ENCODE results near the gene STAT5A. TPM values are rescaled to one million over a fixed set of nuclear protein-coding genes. Genes with fewer than 3 reads are reported as not detected.

Gene STAT5A
- polyA plus RNA-seq, 1 donor (not counting 4 experiments of a cell fraction or from before 2014, with no cell fraction given): 0.51 TPM

DNA sequence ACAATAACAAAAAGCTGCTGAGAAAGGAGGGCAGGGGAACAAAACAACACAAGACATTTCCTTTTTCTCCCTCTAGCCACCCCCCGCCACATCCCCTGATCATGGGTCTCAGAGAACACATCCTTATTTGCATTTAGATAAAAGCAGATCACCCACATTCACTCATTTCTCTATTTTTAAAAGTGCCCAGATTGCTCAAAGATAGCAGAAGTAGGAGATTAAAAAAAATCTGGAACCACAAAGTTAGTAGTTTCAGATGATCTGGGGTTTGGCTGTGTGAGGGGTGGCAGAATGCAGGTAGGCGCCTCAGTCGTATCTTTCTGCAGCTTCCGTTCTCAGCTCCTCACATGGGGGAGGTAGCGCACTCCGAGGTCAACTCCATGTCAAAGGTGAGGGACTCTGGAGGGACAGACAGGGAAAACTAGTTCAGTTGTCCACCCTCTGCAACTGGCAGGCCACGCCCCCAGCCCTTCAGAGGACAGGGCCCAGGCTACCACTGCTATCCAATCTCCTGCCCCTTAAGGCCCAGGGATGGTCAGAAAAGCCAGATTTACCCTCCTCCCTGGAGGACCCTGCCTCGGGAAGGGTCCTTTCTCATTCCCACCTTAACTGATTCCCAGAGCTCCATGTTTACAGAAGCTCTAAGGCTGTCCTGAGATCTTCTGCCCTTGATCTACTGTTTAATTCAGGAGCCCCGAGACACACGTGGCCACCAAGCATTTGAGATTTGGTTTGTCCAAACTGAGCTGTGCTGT lies 27.3 kb downstream of the STAT5A start:
- Histone ChIP-seq H3K9ac (ENCODE audit: control insufficient read depth, extremely low read depth, insufficient read depth, low read length) (no peak overlapping the region), H3K36me3 (ENCODE audit: control insufficient read depth in 2 of 2, extremely low read depth in 1 of 2, insufficient read depth in 2 of 2, low read length in 2 of 2) (peaks cover 27 to 36% of the 10 kb centered on the region in 2 experiments), H2AFZ (ENCODE audit: control insufficient read depth, low read length) (no peak overlapping the region), H3K79me2 (ENCODE audit: control insufficient read depth, insufficient read depth, low read length) (no peaks in the 10 kb centered on the region), H3K9me1 (ENCODE audit: control insufficient read depth, extremely low read depth, insufficient read depth, low read length) (peaks cover 2% of the 10 kb centered on the region), H3K4me1 (ENCODE audit: control insufficient read depth, extremely low read depth, insufficient read depth, low read length) (peaks cover 23% of the 10 kb centered on the region), H3K4me3 (ENCODE audit: control insufficient read depth in 2 of 3, extremely low read depth in 1 of 3, insufficient read depth in 2 of 3, low read depth in 1 of 3, low read length in 3 of 3) (no peak overlapping the region), H3K9me3 (ENCODE audit: control insufficient read depth, low read depth, low read length) (no peaks in the 10 kb centered on the region), H4K20me1 (ENCODE audit: control insufficient read depth, extremely low read depth, insufficient read depth, low read length) (peaks cover 2% of the 10 kb centered on the region), H3K27ac (ENCODE audit: control insufficient read depth, insufficient read depth, low read length) (no peak overlapping the region), H3K4me2 (ENCODE audit: control insufficient read depth, extremely low read depth, insufficient read depth, low read depth, low read length) (no peak overlapping the region), H3K27me3 (ENCODE audit: control insufficient read depth, extremely low read depth, insufficient read depth, low read length) (no peaks in the 10 kb centered on the region)
- dilution Hi-C loops (cut with MboI; ENCODE audit: extremely low pct_ligation_motif_present, low sequenced_read_pairs): loop anchor here (25.0 kb wide), 1 partner anchor 197 kb away; no protein-coding TSS in a partner anchor
- FAIRE-seq: no peak
- no peak for DNase-seq (ENCODE audit: low read depth, low spot score)
- TF ChIP-seq, protein P1, sequence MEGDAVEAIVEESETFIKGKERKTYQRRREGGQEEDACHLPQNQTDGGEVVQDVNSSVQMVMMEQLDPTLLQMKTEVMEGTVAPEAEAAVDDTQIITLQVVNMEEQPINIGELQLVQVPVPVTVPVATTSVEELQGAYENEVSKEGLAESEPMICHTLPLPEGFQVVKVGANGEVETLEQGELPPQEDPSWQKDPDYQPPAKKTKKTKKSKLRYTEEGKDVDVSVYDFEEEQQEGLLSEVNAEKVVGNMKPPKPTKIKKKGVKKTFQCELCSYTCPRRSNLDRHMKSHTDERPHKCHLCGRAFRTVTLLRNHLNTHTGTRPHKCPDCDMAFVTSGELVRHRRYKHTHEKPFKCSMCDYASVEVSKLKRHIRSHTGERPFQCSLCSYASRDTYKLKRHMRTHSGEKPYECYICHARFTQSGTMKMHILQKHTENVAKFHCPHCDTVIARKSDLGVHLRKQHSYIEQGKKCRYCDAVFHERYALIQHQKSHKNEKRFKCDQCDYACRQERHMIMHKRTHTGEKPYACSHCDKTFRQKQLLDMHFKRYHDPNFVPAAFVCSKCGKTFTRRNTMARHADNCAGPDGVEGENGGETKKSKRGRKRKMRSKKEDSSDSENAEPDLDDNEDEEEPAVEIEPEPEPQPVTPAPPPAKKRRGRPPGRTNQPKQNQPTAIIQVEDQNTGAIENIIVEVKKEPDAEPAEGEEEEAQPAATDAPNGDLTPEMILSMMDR (optimal IDR thresholded peaks at IDR 0.05 in 1 of 3, IDR thresholded peaks at IDR 0.05 in 1 of 3, conservative IDR thresholded peaks at IDR 0.05 in 1 of 3; ENCODE audit: extremely low read depth in 1 of 3, insufficient read depth in 2 of 3, low read length in 3 of 3): no peak
- no peak for TF ChIP-seq EZH2 (IDR thresholded peaks at IDR 0.05; ENCODE audit: low read length)

GRCh38 chr17:42316755-42317154 lies 28.5 kb downstream of the STAT5A start:
- H3K36me3 ChIP-seq (ENCODE audit: control insufficient read depth in 2 of 2, extremely low read depth in 1 of 2, insufficient read depth in 2 of 2, low read length in 2 of 2): peaks cover 31 to 39% of the 10 kb centered on the region in 2 experiments
- no peaks in the 10 kb centered on the region for H3K79me2 ChIP-seq (ENCODE audit: control insufficient read depth, insufficient read depth, low read length)
- no peak for FAIRE-seq
- H3K4me2 ChIP-seq (ENCODE audit: control insufficient read depth, extremely low read depth, insufficient read depth, low read depth, low read length): no peak overlapping the region
- no peak for TF ChIP-seq EZH2 (IDR thresholded peaks at IDR 0.05; ENCODE audit: low read length)
- TF ChIP-seq, protein P1 (optimal IDR thresholded peaks at IDR 0.05 in 1 of 3, IDR thresholded peaks at IDR 0.05 in 1 of 3, conservative IDR thresholded peaks at IDR 0.05 in 1 of 3; ENCODE audit: extremely low read depth in 1 of 3, insufficient read depth in 2 of 3, low read length in 3 of 3): no peak
- H3K4me3 ChIP-seq (ENCODE audit: control insufficient read depth in 2 of 3, extremely low read depth in 1 of 3, insufficient read depth in 2 of 3, low read depth in 1 of 3, low read length in 3 of 3): no peak overlapping the region
- peaks cover 23% of the 10 kb centered on the region for H3K4me1 ChIP-seq (ENCODE audit: control insufficient read depth, extremely low read depth, insufficient read depth, low read length)
- dilution Hi-C loops (cut with MboI; ENCODE audit: extremely low pct_ligation_motif_present, low sequenced_read_pairs): loop anchor here (25.0 kb wide), 1 partner anchor 196 kb away; no protein-coding TSS in a partner anchor
- H3K27ac ChIP-seq (ENCODE audit: control insufficient read depth, insufficient read depth, low read length): no peak overlapping the region
- H3K27me3 ChIP-seq (ENCODE audit: control insufficient read depth, extremely low read depth, insufficient read depth, low read length): no peaks in the 10 kb centered on the region
- H3K9me1 ChIP-seq (ENCODE audit: control insufficient read depth, extremely low read depth, insufficient read depth, low read length): peaks cover 2% of the 10 kb centered on the region
- H3K9ac ChIP-seq (ENCODE audit: control insufficient read depth, extremely low read depth, insufficient read depth, low read length): no peak overlapping the region
- no peak for DNase-seq (ENCODE audit: low read depth, low spot score)
- no peak overlapping the region for H2AFZ ChIP-seq (ENCODE audit: control insufficient read depth, low read length)
- H4K20me1 ChIP-seq (ENCODE audit: control insufficient read depth, extremely low read depth, insufficient read depth, low read length): peaks cover 2% of the 10 kb centered on the region
- H3K9me3 ChIP-seq (ENCODE audit: control insufficient read depth, low read depth, low read length): no peaks in the 10 kb centered on the region
